Measurements from ENCODE around the gene AFF3.

DNA sequence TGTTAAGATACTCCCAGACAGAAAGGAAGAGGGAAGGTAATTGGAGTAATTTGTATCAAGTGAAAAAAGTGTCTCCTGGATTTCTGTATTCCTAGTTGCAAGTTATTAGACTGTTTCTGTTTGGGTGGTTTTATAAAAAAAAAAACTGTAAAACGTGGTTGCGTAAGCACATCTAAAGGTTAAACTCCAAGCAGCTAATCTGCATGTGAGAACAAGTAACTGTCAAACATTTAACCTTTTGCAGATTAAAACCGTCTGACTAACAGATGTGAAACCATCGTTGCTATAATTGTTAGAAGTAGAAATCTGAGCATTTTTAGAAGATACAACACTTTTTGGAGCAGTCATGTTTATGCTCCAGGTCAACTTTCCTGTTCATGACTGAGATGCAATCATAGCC, 72.3 kb downstream of the AFF3 start:
- TF ChIP-seq, protein P1, sequence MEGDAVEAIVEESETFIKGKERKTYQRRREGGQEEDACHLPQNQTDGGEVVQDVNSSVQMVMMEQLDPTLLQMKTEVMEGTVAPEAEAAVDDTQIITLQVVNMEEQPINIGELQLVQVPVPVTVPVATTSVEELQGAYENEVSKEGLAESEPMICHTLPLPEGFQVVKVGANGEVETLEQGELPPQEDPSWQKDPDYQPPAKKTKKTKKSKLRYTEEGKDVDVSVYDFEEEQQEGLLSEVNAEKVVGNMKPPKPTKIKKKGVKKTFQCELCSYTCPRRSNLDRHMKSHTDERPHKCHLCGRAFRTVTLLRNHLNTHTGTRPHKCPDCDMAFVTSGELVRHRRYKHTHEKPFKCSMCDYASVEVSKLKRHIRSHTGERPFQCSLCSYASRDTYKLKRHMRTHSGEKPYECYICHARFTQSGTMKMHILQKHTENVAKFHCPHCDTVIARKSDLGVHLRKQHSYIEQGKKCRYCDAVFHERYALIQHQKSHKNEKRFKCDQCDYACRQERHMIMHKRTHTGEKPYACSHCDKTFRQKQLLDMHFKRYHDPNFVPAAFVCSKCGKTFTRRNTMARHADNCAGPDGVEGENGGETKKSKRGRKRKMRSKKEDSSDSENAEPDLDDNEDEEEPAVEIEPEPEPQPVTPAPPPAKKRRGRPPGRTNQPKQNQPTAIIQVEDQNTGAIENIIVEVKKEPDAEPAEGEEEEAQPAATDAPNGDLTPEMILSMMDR (IDR thresholded peaks at IDR 0.05) = no peak
- TF ChIP-seq POLR2A (IDR thresholded peaks at IDR 0.05) (no peak), POLR2AphosphoS5 (IDR thresholded peaks at IDR 0.05) (no peak), EP300 (IDR thresholded peaks at IDR 0.05) (no peak)
